Left ventricle myocardium superior (tissue), 1 donor: ENCODE results near the gene GALNT12. TPM values are rescaled to one million over a fixed set of nuclear protein-coding genes. Genes with fewer than 3 reads are reported as not detected.

ENCODE experiments used
- ATAC-seq: fragments of 200-7000 bp; cut with Tn5 transposase; one replicate; pipeline ENCODE4 v1.9.1; 2020; ENCODE audit warnings: mild to moderate bottlenecking, moderate library complexity
- DNase-seq: peaks from one replicate; pipeline ENCODE4 v3.0.0-alpha.2; 2020
- intact Hi-C: fragments of 100-400 bp; cut with micrococcal nuclease; formaldehyde crosslinking; loops from one replicate; pipeline ENCODE4 v1.11.0; 2022
- total RNA-seq: library from RNA; stranded (reverse); fragmentation: NEBNext Ultra II Directional; extraction: Animal tissue kit (Norgen Biotek cat#: 25700); gene quantifications from one replicate; pipeline ENCODE4 v1.2.1, GENCODE V29; 2021
- donor health status: DM: no; HTN: yes; CAD: no; lungs with severe emphysema.

The GALNT12 gene
- total RNA-seq, 1 donor from 2014 or later: 0.64 TPM

DNA sequence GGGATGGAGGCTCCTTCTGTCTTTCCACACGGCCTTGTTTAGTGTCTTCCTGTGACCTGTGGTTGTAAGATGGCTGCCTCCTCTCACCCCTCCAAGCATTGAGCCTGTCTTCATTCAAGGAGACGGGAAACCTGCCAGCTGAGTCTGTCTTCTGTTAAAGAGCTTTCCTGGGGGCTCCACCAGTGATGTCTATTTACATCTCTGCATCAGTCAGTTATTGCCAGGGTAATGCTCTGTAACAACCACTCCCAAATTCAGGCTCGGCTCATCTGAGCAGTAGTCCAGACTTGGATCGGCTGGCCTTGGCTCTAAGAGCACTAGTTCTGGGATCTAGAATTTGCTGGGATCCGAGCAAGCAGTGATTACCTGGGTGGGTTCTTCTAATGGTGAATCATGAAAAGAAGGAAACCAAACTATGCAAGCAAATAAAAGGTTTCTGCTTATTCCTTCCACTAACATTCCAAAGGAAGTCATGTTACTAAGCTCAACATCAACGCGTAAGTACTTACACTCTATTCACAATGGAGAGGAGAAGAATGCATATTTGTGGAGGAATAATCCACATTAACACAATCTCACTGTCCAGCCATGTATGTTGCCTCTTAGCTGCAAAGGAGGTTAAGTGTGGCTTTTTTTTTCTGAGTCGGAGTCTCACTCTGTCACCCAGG is 61.7 kb downstream of the GALNT12 start:
- no peak for ATAC-seq
- intact Hi-C loops: loop anchor here (10.0 kb wide), 1 partner anchor 46 kb away; no protein-coding TSS in a partner anchor
- no peak for DNase-seq

DNA sequence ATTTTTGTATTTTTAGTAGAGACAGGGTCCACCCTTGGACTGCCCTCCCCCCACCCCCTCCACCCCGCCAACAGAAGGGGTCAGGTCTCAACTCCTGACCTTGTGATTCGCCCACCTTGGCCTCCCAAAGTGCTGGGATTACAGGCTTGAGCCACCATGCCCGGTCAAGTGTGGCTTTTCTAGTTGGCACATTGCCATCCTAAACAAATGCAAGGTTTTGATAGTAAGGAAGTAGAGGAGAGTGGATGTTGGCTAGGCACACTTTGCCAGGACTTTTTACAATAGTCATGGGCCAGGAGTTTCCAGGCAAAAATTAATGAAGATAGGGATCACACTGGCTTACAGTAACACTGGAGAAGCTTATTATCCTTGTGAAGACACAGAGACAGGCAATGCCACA is 62.4 kb downstream of the GALNT12 start:
- no peak for DNase-seq
- intact Hi-C loops: loop anchor here (10.0 kb wide), 1 partner anchor 45 kb away; no protein-coding TSS in a partner anchor
- ATAC-seq: no peak

- DNase-seq (no peak), ATAC-seq (no peak)
- intact Hi-C loops: no loop called here
Observed at GRCh38 chr9:98870782-98871557, 63.5 kb downstream of the GALNT12 start.

DNA sequence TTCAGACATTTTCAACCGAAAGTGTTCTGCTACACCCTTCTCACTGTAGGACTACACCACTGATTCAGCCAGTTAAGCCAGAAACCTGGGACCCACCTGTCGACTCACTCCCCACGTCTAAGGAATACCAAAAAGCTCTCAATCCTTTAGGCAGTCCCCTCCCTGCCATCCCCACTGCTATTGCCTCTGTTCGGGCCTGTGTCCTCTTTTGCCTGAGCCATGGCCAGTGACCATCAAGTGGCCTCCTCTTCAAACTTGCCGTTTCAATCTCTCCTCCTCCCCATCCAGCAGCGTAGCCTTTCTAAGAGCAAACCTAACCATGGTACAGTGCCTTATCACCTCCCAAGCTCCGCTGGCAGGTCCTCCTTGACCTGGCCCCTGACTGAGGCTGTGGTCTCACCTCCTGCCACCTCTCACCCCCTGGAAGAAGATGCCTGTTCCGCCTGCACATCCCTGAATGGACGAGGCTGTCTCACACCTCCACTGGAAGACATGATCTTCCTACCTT is 64.1 kb downstream of the GALNT12 start:
- DNase-seq (no peak), ATAC-seq (no peak)
- intact Hi-C loops: no loop called here

- intact Hi-C loops: no loop called here
- DNase-seq: no peak
- peak; percentile 63 for ATAC-seq
Observed at GRCh38 chr9:98873526-98873925, 66.1 kb downstream of the GALNT12 start.

GRCh38 chr9:98873951-98874371 is 66.5 kb downstream of the GALNT12 start:
- intact Hi-C loops: no loop called here

DNA sequence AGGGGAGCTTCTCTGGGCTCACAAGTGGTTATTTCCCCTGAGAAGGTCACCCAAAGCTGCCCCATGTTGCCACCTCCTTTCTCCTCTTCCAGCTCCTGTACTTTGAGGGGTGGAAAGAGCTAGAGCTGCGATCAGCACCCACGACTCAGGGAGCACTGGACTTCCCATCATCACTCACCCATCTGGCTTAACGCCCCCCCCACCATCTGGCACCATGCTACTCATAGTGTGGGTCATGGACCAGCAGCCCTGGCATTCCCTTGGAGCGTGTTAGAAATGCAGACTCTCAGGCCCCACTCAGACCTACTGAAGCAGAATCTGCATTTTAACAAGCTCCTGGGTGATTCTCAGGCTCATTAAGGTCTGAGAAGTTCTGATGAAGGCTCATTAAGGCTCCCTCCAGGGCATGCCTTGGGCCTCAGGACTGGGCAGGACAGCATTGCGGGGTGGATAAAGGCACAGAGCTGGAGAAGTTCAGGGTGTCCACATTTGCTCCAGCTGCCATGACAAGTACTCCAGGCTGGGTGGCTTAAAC is 67.3 kb downstream of the GALNT12 start:
- no peak for DNase-seq
- ATAC-seq: no peak
- intact Hi-C loops: no loop called here

More at GRCh38 chr9:98873951-98874371, 66.5 kb downstream of the GALNT12 start:
- ATAC-seq: peak; percentile 89
- peak; percentile 83 for DNase-seq

- no peak for DNase-seq
- intact Hi-C loops: no loop called here
- no peak for ATAC-seq
Observed at GRCh38 chr9:98875536-98875935, 68.1 kb downstream of the GALNT12 start.

- DNase-seq: no peak
- intact Hi-C loops: no loop called here
- no peak for ATAC-seq
Observed at GRCh38 chr9:98877311-98877710, 69.8 kb downstream of the GALNT12 start.

- DNase-seq: no peak
- peak; percentile 7 for ATAC-seq
- intact Hi-C loops: no loop called here
Observed at GRCh38 chr9:98879094-98879962, 71.9 kb downstream of the GALNT12 start.

- intact Hi-C loops: loop anchor here (10.0 kb wide), 1 partner anchor 65 kb away; the partner anchor contains the start of gene COL15A1
- ATAC-seq (peak; percentile 75), DNase-seq (peak; percentile 59)
Observed at GRCh38 chr9:98879963-98880310, 72.5 kb downstream of the GALNT12 start.

GRCh38 chr9:98880311-98881015 is 73.0 kb downstream of the GALNT12 start:
- DNase-seq (peak; percentile 53), ATAC-seq (peak; percentile 72)
- intact Hi-C loops: loop anchor here (10.0 kb wide), 1 partner anchor 64 kb away; the partner anchor contains the start of gene COL15A1

DNA sequence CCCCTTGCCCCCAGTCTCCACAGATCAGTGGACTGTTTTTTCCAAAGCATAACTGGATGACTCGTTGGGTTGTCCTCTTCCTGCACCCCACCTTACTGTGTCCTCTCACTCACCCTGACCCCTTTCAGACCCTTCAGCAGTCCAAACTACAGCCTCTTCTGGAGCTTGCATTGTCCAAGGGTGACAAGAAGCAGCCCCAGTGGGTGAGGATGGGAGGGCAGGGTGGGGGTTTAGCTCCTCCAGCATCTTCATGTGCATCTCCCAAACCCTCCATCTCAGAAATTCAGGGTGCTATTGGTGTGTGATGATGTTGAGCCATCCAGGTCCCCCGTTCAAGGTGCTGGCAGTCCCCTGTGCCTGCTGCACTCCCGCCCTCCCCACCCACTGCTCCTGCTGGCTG is 73.9 kb downstream of the GALNT12 start:
- intact Hi-C loops: loop anchor here (10.0 kb wide), 1 partner anchor 63 kb away; the partner anchor contains the start of gene COL15A1
- ATAC-seq: no peak
- DNase-seq: no peak

- peak; percentile 19 for ATAC-seq
- no peak for DNase-seq
- intact Hi-C loops: loop anchor here (10.0 kb wide), 1 partner anchor 63 kb away; the partner anchor contains the start of gene COL15A1
Observed at GRCh38 chr9:98881836-98882568, 74.5 kb downstream of the GALNT12 start.

DNA sequence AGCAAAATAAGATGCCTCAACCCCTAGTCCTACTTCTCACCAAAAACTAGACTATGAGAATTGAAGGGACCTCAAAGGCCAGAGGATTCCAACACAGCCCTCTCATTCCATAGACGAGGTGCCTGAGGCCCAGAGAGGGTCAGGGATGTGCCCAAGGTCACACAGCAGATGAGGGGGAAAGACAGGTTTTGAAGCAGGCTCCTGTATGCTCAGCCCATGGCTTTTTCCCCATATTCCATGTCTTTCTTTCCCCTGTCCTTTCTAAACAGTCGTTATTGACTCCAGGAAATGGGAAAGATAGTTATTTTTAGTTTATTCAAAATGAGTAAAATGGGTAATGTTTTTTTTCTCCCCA is 75.1 kb downstream of the GALNT12 start:
- no peak for DNase-seq
- intact Hi-C loops: loop anchor here (10.0 kb wide), 1 partner anchor 62 kb away; the partner anchor contains the start of gene COL15A1
- no peak for ATAC-seq

GRCh38 chr9:98883276-98883675 is 75.8 kb downstream of the GALNT12 start:
- DNase-seq (no peak), ATAC-seq (no peak)
- intact Hi-C loops: loop anchor here (10.0 kb wide), 1 partner anchor 62 kb away; the partner anchor contains the start of gene COL15A1

- ATAC-seq: no peak
- intact Hi-C loops: loop anchor here (10.0 kb wide), 1 partner anchor 60 kb away; the partner anchor contains the start of gene COL15A1
- no peak for DNase-seq
Observed at GRCh38 chr9:98884849-98885248, 77.4 kb downstream of the GALNT12 start.
